Transverse colon (tissue), 4 donors: Measurements from ENCODE around the gene EFCAB11.

Source experiments
- CTCF ChIP-seq, 5 experiments: fragments of 200-600 bp in 3 of 5; fragments of 450-650 bp in 2 of 5; sonication (generic) in 3 of 5; IDR thresholded peaks; 1 replicate in 2 of 5; 2 replicates in 3 of 5; pipeline ENCODE4 v1.5.1; 2016 to 2017; ENCODE audit warnings: antibody characterized with exemption in 5 of 5, inconsistent platforms in 3 of 5, mild to moderate bottlenecking in 2 of 5, moderate library complexity in 1 of 5
- POLR2AphosphoS5 ChIP-seq, 3 donors: sonication (generic); formaldehyde crosslinking; IDR thresholded peaks; one replicate each; pipeline ENCODE4 v1.6.1; 2016; ENCODE audit warnings: antibody characterized with exemption in 3 of 3

- TF ChIP-seq CTCF (IDR thresholded peaks at IDR 0.05) = no peak
- TF ChIP-seq POLR2AphosphoS5 (IDR thresholded peaks at IDR 0.05) = no peak
Observed at GRCh38 chr14:89947344-89947743, 7.2 kb downstream of the EFCAB11 start.
